ENCODE measurements around the gene CFAP141. TPM values are rescaled to one million over a fixed set of nuclear protein-coding genes. Genes with fewer than 3 reads are reported as not detected.
"Not testable (repeated sequence)": the region's sequence is repeated elsewhere in the genome, so short reads cannot be mapped to it uniquely, and the experiment has no call there.

Gene CFAP141
- total RNA-seq, 4 donors from 2014 or later, result not detected

DNA sequence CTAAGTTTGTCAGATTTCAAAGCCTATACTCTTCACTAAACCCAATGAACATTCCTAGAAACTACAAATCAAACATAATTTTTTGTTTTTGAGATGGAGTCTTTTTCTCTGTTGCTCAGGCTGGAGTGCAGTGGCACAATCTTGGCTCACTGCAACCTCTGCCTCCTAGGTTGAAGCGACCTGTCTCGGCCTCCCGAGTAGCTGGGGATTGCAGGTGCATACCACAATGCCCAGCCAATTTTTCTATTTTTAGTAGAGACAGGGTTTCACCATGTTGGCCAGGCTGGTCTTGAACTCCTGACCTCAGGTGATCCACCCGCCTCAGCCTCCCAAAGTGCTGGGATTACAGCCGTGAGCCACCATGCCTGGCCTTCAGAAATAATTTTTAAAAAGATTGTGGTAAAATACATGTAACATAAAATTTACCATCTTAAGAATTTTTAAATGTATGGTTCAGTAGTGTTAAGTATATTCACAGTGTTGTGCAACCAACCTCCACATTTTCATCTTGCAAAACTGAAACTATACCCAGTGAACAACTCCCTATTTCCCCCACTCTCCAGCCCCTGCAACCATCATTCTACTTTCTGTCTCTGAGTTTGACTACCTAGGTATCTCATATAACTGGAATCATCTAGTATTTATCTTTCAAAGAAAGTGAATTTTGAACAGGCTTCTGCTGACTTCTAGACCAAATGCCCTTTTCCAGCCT is 2.7 kb upstream of the CFAP141 start:
- DNase-seq (ENCODE audit: low spot score in 2 of 2), result no peak
- Histone ChIP-seq H3K9me3 (no peaks in the 10 kb centered on the region), H3K4me3 (no peak overlapping the region), H3K27me3 (no peaks in the 10 kb centered on the region), H3K36me3 (peaks cover 4 to 90% (median 35%) of the 10 kb centered on the region in 3 donors), H3K27ac (no peak overlapping the region), H3K4me1 (no peaks in the 10 kb centered on the region)
- TF ChIP-seq POLR2A (IDR thresholded peaks at IDR 0.05) (no peak), CTCF (IDR thresholded peaks at IDR 0.05) (no peak), EP300 (IDR thresholded peaks at IDR 0.05) (no peak)
- 88 to 90% methylated on average over 5 of the region's 5 CpGs for WGBS, 2 donors

DNA sequence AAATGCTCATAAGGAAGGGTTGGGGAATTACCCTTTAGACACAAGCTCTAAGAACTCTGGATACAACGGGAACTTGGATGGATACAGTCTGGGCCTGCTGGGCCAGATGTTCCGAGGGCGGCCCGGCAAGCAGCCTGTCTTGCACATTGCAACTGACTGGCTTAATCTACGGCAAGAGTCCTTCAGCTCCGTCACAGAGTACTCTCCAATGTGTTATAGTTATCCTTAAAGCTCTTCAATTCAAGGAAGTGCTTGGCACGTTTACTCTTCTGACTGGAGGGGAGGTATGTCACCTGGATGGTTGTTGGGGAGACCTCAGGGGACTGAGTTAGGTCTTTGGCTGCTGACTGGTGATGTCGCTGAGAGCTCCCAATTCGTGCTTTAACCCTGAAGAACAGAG is 1.1 kb upstream of the CFAP141 start:
- WGBS, 2 donors, result 84% methylated on average over 9 of the region's 9 CpGs
- Histone ChIP-seq H3K4me3 (no peak overlapping the region), H3K27me3 (no peaks in the 10 kb centered on the region), H3K4me1 (no peaks in the 10 kb centered on the region), H3K36me3 (peaks cover 4 to 74% (median 20%) of the 10 kb centered on the region in 3 donors), H3K9me3 (no peaks in the 10 kb centered on the region), H3K27ac (no peak overlapping the region)
- no peak for DNase-seq (ENCODE audit: low spot score in 2 of 2)
- TF ChIP-seq CTCF (IDR thresholded peaks at IDR 0.05) (no peak), POLR2A (IDR thresholded peaks at IDR 0.05) (no peak), EP300 (IDR thresholded peaks at IDR 0.05) (no peak)

DNA sequence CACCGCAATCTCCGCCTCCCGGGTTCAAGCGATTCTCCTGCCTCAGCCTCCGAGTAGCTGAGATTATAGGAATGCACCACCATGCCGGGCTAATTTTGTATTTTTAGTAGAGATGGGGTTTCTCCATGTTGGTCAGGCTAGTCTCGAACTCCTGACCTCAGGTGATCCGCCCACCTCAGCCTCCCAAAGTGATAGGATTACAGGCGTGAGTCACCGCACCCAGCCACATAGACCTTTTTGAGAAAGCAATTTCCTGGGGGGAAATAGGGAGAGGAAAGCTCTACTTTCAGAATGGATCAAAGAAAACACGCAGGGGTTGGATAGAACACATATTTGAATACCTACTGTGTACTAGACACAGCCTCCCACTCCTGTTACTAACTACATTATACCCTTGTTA is 355 bp downstream of the CFAP141 start:
- whole genome bisulfite sequencing, 2 donors, result 93 to 95% methylated on average over 11 of the region's 11 CpGs
- H3K4me1 ChIP-seq; H3K4me3 ChIP-seq; H3K9me3 ChIP-seq; DNase-seq (ENCODE audit: low spot score in 2 of 2); H3K27ac ChIP-seq; H3K27me3 ChIP-seq: not testable (repeated sequence)
- peaks cover 4 to 60% (median 13%) of the 10 kb centered on the region in 3 donors for H3K36me3 ChIP-seq

GRCh38 chr1:154199563-154199879 is 6.6 kb downstream of the CFAP141 start:
- Histone ChIP-seq H3K27ac (peak overlapping the region in 2 of 4 donors; percentile 44 to 69), H3K27me3 (no peaks in the 10 kb centered on the region), H3K36me3 (no peaks in the 10 kb centered on the region), H3K9me3 (no peaks in the 10 kb centered on the region), H3K4me1 (peaks cover 0 to 11% (median 0%) of the 10 kb centered on the region in 4 donors), H3K4me3 (no peak overlapping the region)
- no peak for TF ChIP-seq EP300 (IDR thresholded peaks at IDR 0.05)
- TF ChIP-seq CTCF (IDR thresholded peaks at IDR 0.05), result no peak
- no peak for TF ChIP-seq POLR2A (IDR thresholded peaks at IDR 0.05)
- 89 to 93% methylated on average over 3 of the region's 3 CpGs for WGBS, 2 donors
- no peak for DNase-seq (ENCODE audit: low spot score in 2 of 2)

DNA sequence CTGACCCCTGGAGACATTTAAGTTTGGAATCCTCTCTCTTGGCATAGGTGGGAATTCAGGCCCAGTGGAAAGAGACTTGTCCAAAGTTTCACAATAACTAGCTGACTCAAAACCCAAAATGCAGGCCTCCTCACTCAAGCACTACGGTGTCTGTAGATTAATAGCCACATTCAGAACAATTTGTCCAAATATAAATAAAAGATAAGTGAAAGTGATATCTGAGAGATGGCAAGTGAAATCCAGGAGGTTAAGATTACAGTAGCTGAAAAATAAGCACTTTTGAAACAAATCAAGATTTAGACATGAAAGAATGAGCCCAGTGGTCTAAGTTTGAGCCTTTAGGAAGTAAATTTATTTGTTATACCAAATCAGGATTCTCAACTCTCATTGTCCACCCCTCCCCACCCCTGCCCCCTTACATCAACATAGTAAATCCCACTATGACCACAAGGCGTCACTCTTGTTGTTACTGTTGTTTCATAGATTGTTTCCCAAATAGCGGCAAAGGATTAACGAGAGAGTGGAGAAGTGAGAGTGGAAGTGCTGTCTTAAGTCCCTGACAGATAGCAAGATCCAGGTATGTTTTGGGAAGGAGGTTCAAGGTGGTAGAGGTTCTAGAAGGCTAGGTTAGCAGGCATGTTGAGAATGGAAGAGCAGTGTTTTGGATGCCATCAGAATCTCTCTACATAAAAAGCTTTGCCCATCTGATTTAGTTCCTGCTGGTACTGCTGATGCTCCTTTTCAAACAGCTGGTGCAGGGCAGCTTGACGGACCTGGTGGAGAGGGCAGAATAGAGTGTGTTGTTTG is 7.2 kb downstream of the CFAP141 start:
- DNase-seq (ENCODE audit: low spot score in 2 of 2), result peak in 1 of 2 donors; percentile 90

More for the DNA sequence above, 7.2 kb downstream of the CFAP141 start:
- 5 to 9% methylated on average over 5 of the region's 5 CpGs for WGBS, 2 donors
- Histone ChIP-seq H3K27me3 (no peaks in the 10 kb centered on the region), H3K27ac (peak overlapping the region in 2 of 4 donors; percentile 44 to 69), H3K9me3 (no peaks in the 10 kb centered on the region), H3K4me3 (no peak overlapping the region), H3K36me3 (no peaks in the 10 kb centered on the region), H3K4me1 (peaks cover 0 to 11% (median 0%) of the 10 kb centered on the region in 4 donors)
- peak in 1 of 2 donors; percentile 12 for TF ChIP-seq EP300 (IDR thresholded peaks at IDR 0.05)
- TF ChIP-seq POLR2A (IDR thresholded peaks at IDR 0.05), result no peak
- peak; percentile 48 to 59 (median 54) for TF ChIP-seq CTCF (IDR thresholded peaks at IDR 0.05)
